ENCODE results near the gene CLDN4. TPM values are rescaled to one million over a fixed set of nuclear protein-coding genes. Genes with fewer than 3 reads are reported as not detected.

CLDN4 gene
- total RNA-seq, 5 donors from 2014 or later (not counting 1 experiment from before 2014, with no cell fraction given), result 0.53 to 1.3 (median 0.79) TPM; not detected in 2

- 85% methylated on average over 9 of the region's 13 CpGs for WGBS (ENCODE audit: insufficient coverage)
Observed at GRCh38 chr7:73872056-73872908, 41.5 kb downstream of the CLDN4 start.

GRCh38 chr7:73876361-73876760 is 45.6 kb downstream of the CLDN4 start:
- no peaks in the 10 kb centered on the region for H3K36me3 Mint-ChIP-seq
- no peaks in the 10 kb centered on the region for H3K36me3 ChIP-seq (ENCODE audit: control insufficient read depth in 2 of 2, extremely low read depth in 1 of 2, insufficient read depth in 1 of 2, low read length in 1 of 2)
- no peak overlapping the region for H3K4me3 Mint-ChIP-seq
- no peak overlapping the region for H3K27ac Mint-ChIP-seq
- H3K4me1 ChIP-seq (ENCODE audit: control insufficient read depth in 1 of 2, extremely low read depth in 1 of 2, insufficient read depth in 2 of 2, low read length in 2 of 2), result no peaks in the 10 kb centered on the region
- no peak overlapping the region for H3K27ac ChIP-seq (ENCODE audit: low read length)
- H3K9me3 Mint-ChIP-seq, result no peaks in the 10 kb centered on the region
- ATAC-seq (replicated peaks in 1 of 4) (no peak), DNase-seq (no peak)
- H3K9me3 ChIP-seq, result no peaks in the 10 kb centered on the region
- no peaks in the 10 kb centered on the region for H3K4me1 Mint-ChIP-seq
- no peak overlapping the region for H3K4me3 ChIP-seq (ENCODE audit: control insufficient read depth in 1 of 2, extremely low read depth in 1 of 2, low read length in 1 of 2)
- peaks cover 0 to 40% of the 10 kb centered on the region in 2 experiments for H3K27me3 ChIP-seq (replicated peaks in 1 of 2; ENCODE audit: control insufficient read depth in 2 of 2, extremely low read depth in 1 of 2, insufficient read depth in 2 of 2, low read length in 1 of 2)
- H3K27me3 Mint-ChIP-seq, result peaks cover 4 to 7% of the 10 kb centered on the region in 2 donors
- 93% methylated on average over 6 of the region's 8 CpGs for WGBS (ENCODE audit: insufficient coverage)
- ChIA-PET CTCF (interaction anchor here in 1 of 2 donors (0.5 kb wide), 1 partner anchor 1135 kb away, joined by 3 read pairs; no protein-coding TSS in a partner anchor), POLR2A (no interaction called here)

More at GRCh38 chr7:73872056-73872908, 41.5 kb downstream of the CLDN4 start:
- ATAC-seq (replicated peaks in 1 of 4) (no peak), DNase-seq (no peak)
- Histone ChIP-seq H3K36me3 (ENCODE audit: control insufficient read depth in 2 of 2, extremely low read depth in 1 of 2, insufficient read depth in 1 of 2, low read length in 1 of 2) (no peaks in the 10 kb centered on the region), H3K4me1 (ENCODE audit: control insufficient read depth in 1 of 2, extremely low read depth in 1 of 2, insufficient read depth in 2 of 2, low read length in 2 of 2) (no peaks in the 10 kb centered on the region), H3K9me3 (no peaks in the 10 kb centered on the region), H3K27me3 (replicated peaks in 1 of 2; ENCODE audit: control insufficient read depth in 2 of 2, extremely low read depth in 1 of 2, insufficient read depth in 2 of 2, low read length in 1 of 2) (peaks cover 0 to 16% of the 10 kb centered on the region in 2 experiments), H3K27ac (ENCODE audit: low read length) (no peak overlapping the region), H3K4me3 (ENCODE audit: control insufficient read depth in 1 of 2, extremely low read depth in 1 of 2, low read length in 1 of 2) (no peak overlapping the region)
- H3K36me3 Mint-ChIP-seq, result no peaks in the 10 kb centered on the region
- ChIA-PET POLR2A (no interaction called here), CTCF (no interaction called here)
- no peaks in the 10 kb centered on the region for H3K27me3 Mint-ChIP-seq
- H3K9me3 Mint-ChIP-seq, result no peaks in the 10 kb centered on the region
- no peak overlapping the region for H3K27ac Mint-ChIP-seq
- H3K4me1 Mint-ChIP-seq, result no peaks in the 10 kb centered on the region
- H3K4me3 Mint-ChIP-seq, result no peak overlapping the region

- Mint-ChIP-seq H3K27ac (no peak overlapping the region), H3K4me1 (no peaks in the 10 kb centered on the region), H3K4me3 (no peak overlapping the region), H3K9me3 (no peaks in the 10 kb centered on the region), H3K27me3 (peaks cover 4 to 7% of the 10 kb centered on the region in 2 donors), H3K36me3 (no peaks in the 10 kb centered on the region)
- no peak overlapping the region for H3K4me3 ChIP-seq (ENCODE audit: control insufficient read depth in 1 of 2, extremely low read depth in 1 of 2, low read length in 1 of 2)
- DNase-seq (no peak), ATAC-seq (replicated peaks in 1 of 4) (no peak)
- CTCF ChIA-PET, result interaction anchor here in 1 of 2 donors (0.5 kb wide), 1 partner anchor 1134 kb away, joined by 3 read pairs; no protein-coding TSS in a partner anchor
- H3K9me3 ChIP-seq, result no peaks in the 10 kb centered on the region
- H3K4me1 ChIP-seq (ENCODE audit: control insufficient read depth in 1 of 2, extremely low read depth in 1 of 2, insufficient read depth in 2 of 2, low read length in 2 of 2), result no peaks in the 10 kb centered on the region
- H3K36me3 ChIP-seq (ENCODE audit: control insufficient read depth in 2 of 2, extremely low read depth in 1 of 2, insufficient read depth in 1 of 2, low read length in 1 of 2), result no peaks in the 10 kb centered on the region
- POLR2A ChIA-PET, result no interaction called here
- no peak overlapping the region for H3K27ac ChIP-seq (ENCODE audit: low read length)
- H3K27me3 ChIP-seq (replicated peaks in 1 of 2; ENCODE audit: control insufficient read depth in 2 of 2, extremely low read depth in 1 of 2, insufficient read depth in 2 of 2, low read length in 1 of 2), result peaks cover 0 to 40% of the 10 kb centered on the region in 2 experiments
- 79% methylated on average over 12 of the region's 12 CpGs for WGBS (ENCODE audit: insufficient coverage)
Observed at GRCh38 chr7:73876973-73877372, 46.2 kb downstream of the CLDN4 start.

GRCh38 chr7:73879977-73880681 is 49.3 kb downstream of the CLDN4 start:
- 80% methylated on average over 6 of the region's 18 CpGs for WGBS (ENCODE audit: insufficient coverage)
- Histone ChIP-seq H3K27me3 (replicated peaks in 1 of 2; ENCODE audit: control insufficient read depth in 2 of 2, extremely low read depth in 1 of 2, insufficient read depth in 2 of 2, low read length in 1 of 2) (peaks cover 0 to 34% of the 10 kb centered on the region in 2 experiments), H3K4me3 (ENCODE audit: control insufficient read depth in 1 of 2, extremely low read depth in 1 of 2, low read length in 1 of 2) (no peak overlapping the region), H3K9me3 (no peaks in the 10 kb centered on the region), H3K4me1 (ENCODE audit: control insufficient read depth in 1 of 2, extremely low read depth in 1 of 2, insufficient read depth in 2 of 2, low read length in 2 of 2) (no peaks in the 10 kb centered on the region), H3K36me3 (ENCODE audit: control insufficient read depth in 2 of 2, extremely low read depth in 1 of 2, insufficient read depth in 1 of 2, low read length in 1 of 2) (no peaks in the 10 kb centered on the region), H3K27ac (ENCODE audit: low read length) (no peak overlapping the region)
- ChIA-PET CTCF (interaction anchor here in 1 of 2 donors (0.6 kb wide), 1 partner anchor 54 kb away, joined by 5 read pairs; no protein-coding TSS in a partner anchor), POLR2A (interaction anchor here in 1 of 2 donors (0.6 kb wide), 1 partner anchor 62 kb away, joined by 4 read pairs; no protein-coding TSS in a partner anchor)
- no peak for ATAC-seq (replicated peaks in 1 of 4)
- Mint-ChIP-seq H3K36me3 (no peaks in the 10 kb centered on the region), H3K4me3 (no peak overlapping the region), H3K4me1 (no peaks in the 10 kb centered on the region), H3K9me3 (no peaks in the 10 kb centered on the region), H3K27me3 (peaks cover 9 to 19% of the 10 kb centered on the region in 2 donors), H3K27ac (no peak overlapping the region)
- no peak for DNase-seq

DNA sequence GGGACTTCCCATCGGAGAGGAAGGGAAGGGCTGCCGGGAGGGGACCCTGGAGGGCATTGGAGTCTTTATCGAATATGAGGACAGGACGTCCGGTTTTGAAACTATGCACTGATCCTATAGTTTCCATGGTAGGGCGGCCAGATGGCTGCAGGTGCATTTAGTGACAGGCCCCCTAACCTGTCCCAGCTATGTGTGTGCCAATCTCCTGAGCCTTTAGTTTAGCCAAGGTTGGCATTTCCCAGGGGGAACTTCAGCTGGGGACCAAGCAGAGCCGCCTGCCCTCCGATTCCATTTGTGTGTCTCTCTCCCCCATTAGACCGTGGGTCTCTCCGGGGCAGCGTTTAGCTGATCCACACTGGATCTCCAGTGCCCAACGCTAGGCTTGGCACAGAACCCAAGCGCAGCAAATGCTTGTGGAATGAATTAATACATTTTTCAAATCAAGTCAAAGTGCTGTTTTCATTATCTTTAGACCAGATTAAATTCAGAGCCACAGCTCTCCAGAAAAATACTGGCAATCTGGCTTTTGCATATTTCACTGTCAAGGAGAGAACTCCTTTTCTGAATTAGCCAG is 50.0 kb downstream of the CLDN4 start:
- peaks cover 0 to 39% of the 10 kb centered on the region in 2 experiments for H3K27me3 ChIP-seq (replicated peaks in 1 of 2; ENCODE audit: control insufficient read depth in 2 of 2, extremely low read depth in 1 of 2, insufficient read depth in 2 of 2, low read length in 1 of 2)
- H3K36me3 Mint-ChIP-seq, result no peaks in the 10 kb centered on the region
- H3K4me1 ChIP-seq (ENCODE audit: control insufficient read depth in 1 of 2, extremely low read depth in 1 of 2, insufficient read depth in 2 of 2, low read length in 2 of 2), result no peaks in the 10 kb centered on the region
- H3K36me3 ChIP-seq (ENCODE audit: control insufficient read depth in 2 of 2, extremely low read depth in 1 of 2, insufficient read depth in 1 of 2, low read length in 1 of 2), result no peaks in the 10 kb centered on the region
- H3K9me3 Mint-ChIP-seq, result no peaks in the 10 kb centered on the region
- H3K27ac Mint-ChIP-seq, result no peak overlapping the region
- no peak for ATAC-seq (replicated peaks in 1 of 4)
- no peak overlapping the region for H3K27ac ChIP-seq (ENCODE audit: low read length)
- no peaks in the 10 kb centered on the region for H3K9me3 ChIP-seq
- ChIA-PET CTCF (interaction anchor here in 1 of 2 donors (0.6 kb wide), 1 partner anchor 54 kb away, joined by 5 read pairs; no protein-coding TSS in a partner anchor), POLR2A (interaction anchor here in 1 of 2 donors (0.6 kb wide), 1 partner anchor 63 kb away, joined by 4 read pairs; no protein-coding TSS in a partner anchor)
- no peak overlapping the region for H3K4me3 Mint-ChIP-seq
- peaks cover 10 to 21% of the 10 kb centered on the region in 2 donors for H3K27me3 Mint-ChIP-seq
- DNase-seq, result no peak
- 90% methylated on average over 7 of the region's 13 CpGs for WGBS (ENCODE audit: insufficient coverage)
- H3K4me3 ChIP-seq (ENCODE audit: control insufficient read depth in 1 of 2, extremely low read depth in 1 of 2, low read length in 1 of 2), result no peak overlapping the region
- H3K4me1 Mint-ChIP-seq, result no peaks in the 10 kb centered on the region

Measured in T-cell (primary cell).